Adrenal gland (tissue), 12 donors: Measurements from ENCODE around the gene RYR3. TPM values are rescaled to one million over a fixed set of nuclear protein-coding genes. Genes with fewer than 3 reads are reported as not detected.

Experiments used
- DNase-seq, 7 donors: peaks; one replicate each; pipeline ENCODE4 v3.0.0-alpha.2; 2019 to 2020
- H3K27ac ChIP-seq, 5 donors: fragments of 200-600 bp; sonication (generic) in 4 of 5; 1 replicate in 3 of 5; 2 replicates in 2 of 5; pipeline versions ENCODE4 v1.5.1 to v1.8.0; 2016 to 2020; ENCODE audit warnings: mild to moderate bottlenecking in 1 of 5
- H3K27me3 ChIP-seq: fragments of 200-600 bp; 2 replicates; pipeline ENCODE4 v1.8.0; 2021
- H3K36me3 ChIP-seq, 2 donors: fragments of 200-600 bp; replicated peaks in 1 of 2; 1 replicate in 1 of 2; 2 replicates in 1 of 2; pipeline versions ENCODE4 v1.5.1 to v1.8.0; 2018 to 2022
- H3K4me1 ChIP-seq, 2 donors: fragments of 200-600 bp; replicated peaks in 1 of 2; 1 replicate in 1 of 2; 2 replicates in 1 of 2; pipeline versions ENCODE4 v1.5.1 to v1.8.0; 2018 to 2021
- H3K4me3 ChIP-seq, 4 donors: fragments of 200-600 bp; sonication (generic) in 3 of 4; one replicate each; pipeline ENCODE4 v1.5.1; 2016 to 2018
- H3K9me3 ChIP-seq, 3 donors: fragments of 200-600 bp; sonication (generic) in 1 of 3; replicated peaks in 1 of 3; 1 replicate in 2 of 3; 2 replicates in 1 of 3; pipeline versions ENCODE4 v1.5.1 to v1.8.0; 2016 to 2021
- CTCF ChIP-seq, 6 experiments: fragments of 450-650 bp in 4 of 6; fragments of 200-600 bp in 2 of 6; sonication (generic) in 1 of 6; IDR thresholded peaks; 1 replicate in 5 of 6; 2 replicates in 1 of 6; pipeline versions ENCODE4 v1.5.1 to v1.8.0; 2016 to 2021; ENCODE audit warnings: antibody characterized with exemption in 6 of 6, mild to moderate bottlenecking in 2 of 6, moderate library complexity in 1 of 6
- POLR2A ChIP-seq, 2 donors: fragments of 450-650 bp; IDR thresholded peaks; one replicate each; pipeline ENCODE4 v1.6.1; 2017; ENCODE audit warnings: antibody characterized with exemption in 2 of 2, mild to moderate bottlenecking in 2 of 2, moderate library complexity in 1 of 2
- WGBS, 4 donors: extraction: QIAGEN DNeasy Blood & Tissue Kit in 2 of 4; methylation state at CpG; one replicate each; pipeline versions ENCODE4 v1.1.5 to v1.1.7; 2013 to 2017; 5-methylcytosine and 5-hydroxymethylcytosine counted together
- intact Hi-C, 2 donors: fragments of 100-400 bp; cut with DNase I; formaldehyde crosslinking; loops; one replicate each; pipeline versions ENCODE4 v1.14.1 to v1.15.0; 2022 to 2023
- polyA plus RNA-seq, 3 donors: library from polyadenylated mRNA; stranded (reverse); fragments of 200-250 nt in 2 of 3; fragments of 350-450 nt in 1 of 3; fragmentation: Illumina TruSeq in 1 of 3; extraction: RNeasy Lipid Tissue Mini Kit (QIAGEN cat#74804) in 1 of 3; gene quantifications; one replicate each; pipeline ENCODE4 v1.2.3, GENCODE V29; 2013 to 2014
- total RNA-seq, 9 donors: library from RNA; depleted of rRNA in 4 of 9; stranded (reverse); fragments of >200 nt in 4 of 9; fragments of 120-200 nt in 1 of 9; fragmentation: NEBNext Ultra II Directional in 1 of 9; extraction: Animal tissue kit (Norgen Biotek cat#: 25700) in 1 of 9; gene quantifications; one replicate each; pipeline versions ENCODE4 v1.1.0 to v1.2.4, GENCODE V29; 2013 to 2023
- donor health status: healthy with polysubstance abuse.
- donor health status: Bipolar disorder and iron deficiency.
- donor health status: DM: yes; HTN: yes; CAD: no.
- donor health status: DM: no; HTN: no; CAD: no.
- donor health status: DM: no; HTN: no; CAD: no.
- donor health status: DM: yes; HTN: yes; CAD: no.

RYR3 gene
- total and polyA plus RNA-seq, 12 donors: 0.32 to 60.7 (median 3.4) TPM

- H3K9me3 ChIP-seq: no peaks in the 10 kb centered on the region
- no peak overlapping the region for H3K4me3 ChIP-seq
- WGBS, 4 donors: 76 to 92% (median 86%) methylated on average over 7 of the region's 7 CpGs
- H3K27me3 ChIP-seq: no peaks in the 10 kb centered on the region
- no peaks in the 10 kb centered on the region for H3K36me3 ChIP-seq
- intact Hi-C loops: loop anchor here in 1 of 2 donors (10.0 kb wide), 1 partner anchor 305 kb away; no protein-coding TSS in a partner anchor
- TF ChIP-seq CTCF (IDR thresholded peaks at IDR 0.05): no peak
- TF ChIP-seq POLR2A (IDR thresholded peaks at IDR 0.05): no peak
- H3K4me1 ChIP-seq: no peaks in the 10 kb centered on the region
- no peak for DNase-seq
- no peak overlapping the region for H3K27ac ChIP-seq
These were observed 289.4 kb downstream of the RYR3 start for GRCh38 chr15:33600212-33600611.

GRCh38 chr15:33601461-33601860 lies 290.7 kb downstream of the RYR3 start:
- H3K36me3 ChIP-seq: no peaks in the 10 kb centered on the region
- H3K27me3 ChIP-seq: no peaks in the 10 kb centered on the region
- 86 to 94% (median 90%) methylated on average over 3 to 4 of the region's 4 CpGs for WGBS, 4 donors
- H3K9me3 ChIP-seq: no peaks in the 10 kb centered on the region
- TF ChIP-seq POLR2A (IDR thresholded peaks at IDR 0.05) (no peak), CTCF (IDR thresholded peaks at IDR 0.05) (no peak)
- intact Hi-C loops: loop anchor here in 1 of 2 donors (10.0 kb wide), 1 partner anchor 307 kb away; no protein-coding TSS in a partner anchor
- H3K4me3 ChIP-seq: no peak overlapping the region
- DNase-seq: no peak
- H3K27ac ChIP-seq: no peak overlapping the region
- H3K4me1 ChIP-seq: no peaks in the 10 kb centered on the region

GRCh38 chr15:33608714-33609113 lies 297.9 kb downstream of the RYR3 start:
- Histone ChIP-seq H3K9me3 (no peaks in the 10 kb centered on the region), H3K27ac (no peak overlapping the region), H3K4me1 (no peaks in the 10 kb centered on the region), H3K27me3 (peaks cover 6% of the 10 kb centered on the region), H3K4me3 (no peak overlapping the region), H3K36me3 (no peaks in the 10 kb centered on the region)
- WGBS, 4 donors: 49 to 63% (median 54%) methylated on average over 7 of the region's 7 CpGs
- TF ChIP-seq POLR2A (IDR thresholded peaks at IDR 0.05) (no peak), CTCF (IDR thresholded peaks at IDR 0.05) (peak; percentile 24 to 55 (median 50))
- intact Hi-C loops: loop anchor here in 1 of 2 donors (10.0 kb wide), 1 partner anchor 314 kb away; no protein-coding TSS in a partner anchor
- no peak for DNase-seq

GRCh38 chr15:33612721-33613304 lies 302.0 kb downstream of the RYR3 start:
- Histone ChIP-seq H3K4me1 (no peaks in the 10 kb centered on the region), H3K27me3 (peaks cover 6% of the 10 kb centered on the region), H3K27ac (no peak overlapping the region), H3K36me3 (no peaks in the 10 kb centered on the region), H3K4me3 (no peak overlapping the region), H3K9me3 (no peaks in the 10 kb centered on the region)
- TF ChIP-seq CTCF (IDR thresholded peaks at IDR 0.05): no peak
- no peak for TF ChIP-seq POLR2A (IDR thresholded peaks at IDR 0.05)
- intact Hi-C loops: no loop called here
- DNase-seq: no peak
- 76 to 84% (median 80%) methylated on average over 10 of the region's 10 CpGs for WGBS, 4 donors
